A375 (cell line): ENCODE measurements around the gene SRR. TPM values are rescaled to one million over a fixed set of nuclear protein-coding genes. Genes with fewer than 3 reads are reported as not detected.
A peak's percentile ranks its signal among the peaks of the same experiment; 100 is the strongest.

Source experiments
- small RNA-seq: library from RNA; depleted of rRNA; stranded (forward); fragments of <200 nt; gene quantifications from one replicate; pipeline ENCODE3, GENCODE V24; 2014
- total RNA-seq: library from RNA; depleted of rRNA; stranded (reverse); fragments of >200 nt; shearing (Covaris generic); gene quantifications from 2 replicates; pipeline ENCODE4 v1.2.3, GENCODE V29; 2014; rRNA removed

Gene SRR
- 2.0 and 5.7 TPM in 2 replicates for total RNA-seq

GRCh38 chr17:2303204-2304188 lies at the start of gene SRR, which contains the start of gene SMG6:
TSS of gene SRR (plus strand) at chr17:2303950. CDS start at chr17:2315561, 11,611 bp downstream.
TSS of gene SMG6 (minus strand) at chr17:2303785. CDS start at chr17:2303720, 65 bp downstream.

GRCh38 chr17:2336215-2336851 lies 32.6 kb downstream of the SRR start, which contains the start of gene TSR1:
TSS of gene TSR1 (minus strand) at chr17:2336457. CDS start at chr17:2336427, 30 bp downstream.

GRCh38 chr17:2336852-2337543 lies 33.2 kb downstream of the SRR start, which contains the start of gene SGSM2:
TSS of gene SGSM2 (plus strand) at chr17:2337501. CDS start at chr17:2337689, 188 bp downstream.

Small RNA genes within 50 kb of the gene (small RNA-seq; reads per million reads assigned to genes)
- gene AC006435.3 (not detected), gene SNORD91A (522 reads per million, percentile 98 among the genes with 10 or more reads in this experiment), gene SNORD91B (246 reads per million, percentile 97 among the genes with 10 or more reads in this experiment)

Other genes with a start within 250 kb of the SRR start
- gene HIC1, start 248.8 kb upstream of the SRR start, total RNA-seq, result 0.05 and 0.60 TPM in 2 replicates
- 13.7 and 15.7 TPM in 2 replicates for gene SMG6, start 165 bp upstream of the SRR start, total RNA-seq
- 155 and 176 TPM in 2 replicates for gene TSR1, start 32.5 kb downstream of the SRR start, total RNA-seq
- 37.5 and 50.3 TPM in 2 replicates for gene SGSM2, start 33.6 kb downstream of the SRR start, total RNA-seq
- 21.7 and 27.1 TPM in 2 replicates for gene MNT, start 97.1 kb downstream of the SRR start, total RNA-seq
- gene METTL16, start 207.9 kb downstream of the SRR start, total RNA-seq, result 17.3 and 19.5 TPM in 2 replicates